ENCODE data around the gene MRPL24.

DNA sequence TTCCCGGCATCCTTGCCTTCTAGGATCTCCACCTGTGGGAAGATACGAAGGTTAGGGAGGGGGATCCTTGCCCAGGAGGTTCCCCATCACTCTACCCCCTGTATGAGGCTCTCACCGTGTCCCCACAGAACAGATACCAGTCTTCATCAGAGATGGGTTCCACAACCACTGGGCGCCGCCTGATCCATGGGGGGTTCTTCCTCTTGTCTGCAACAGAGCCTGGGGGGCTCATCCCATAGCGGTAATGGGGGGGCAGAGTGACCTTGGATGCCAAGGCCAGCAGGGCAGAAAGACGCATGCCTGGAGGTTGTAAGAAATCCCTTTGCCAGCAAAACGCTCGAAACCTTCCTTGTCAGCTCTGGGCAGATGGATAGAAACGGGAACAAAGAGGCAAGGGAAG, 2.5 kb downstream of the MRPL24 start:
- TF ChIP-seq ZNF384 (IDR thresholded peaks at IDR 0.05) (no peak), ARNT (IDR thresholded peaks at IDR 0.05) (no peak), LEF1 (IDR thresholded peaks at IDR 0.05; ENCODE audit: borderline replicate concordance) (no peak), SP1 (IDR thresholded peaks at IDR 0.05) (no peak), FOXA1 (IDR thresholded peaks at IDR 0.05) (no peak), SUZ12 (IDR thresholded peaks at IDR 0.05) (no peak), CTBP1 (IDR thresholded peaks at IDR 0.05; ENCODE audit: borderline replicate concordance) (no peak), FOXM1 (IDR thresholded peaks at IDR 0.05; ENCODE audit: borderline replicate concordance) (no peak)
- TF ChIP-seq, protein P1, sequence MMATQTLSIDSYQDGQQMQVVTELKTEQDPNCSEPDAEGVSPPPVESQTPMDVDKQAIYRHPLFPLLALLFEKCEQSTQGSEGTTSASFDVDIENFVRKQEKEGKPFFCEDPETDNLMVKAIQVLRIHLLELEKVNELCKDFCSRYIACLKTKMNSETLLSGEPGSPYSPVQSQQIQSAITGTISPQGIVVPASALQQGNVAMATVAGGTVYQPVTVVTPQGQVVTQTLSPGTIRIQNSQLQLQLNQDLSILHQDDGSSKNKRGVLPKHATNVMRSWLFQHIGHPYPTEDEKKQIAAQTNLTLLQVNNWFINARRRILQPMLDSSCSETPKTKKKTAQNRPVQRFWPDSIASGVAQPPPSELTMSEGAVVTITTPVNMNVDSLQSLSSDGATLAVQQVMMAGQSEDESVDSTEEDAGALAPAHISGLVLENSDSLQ (IDR thresholded peaks at IDR 0.05) = no peak
